ENCODE data around the gene ABCC1.

ABCC1 gene

DNA sequence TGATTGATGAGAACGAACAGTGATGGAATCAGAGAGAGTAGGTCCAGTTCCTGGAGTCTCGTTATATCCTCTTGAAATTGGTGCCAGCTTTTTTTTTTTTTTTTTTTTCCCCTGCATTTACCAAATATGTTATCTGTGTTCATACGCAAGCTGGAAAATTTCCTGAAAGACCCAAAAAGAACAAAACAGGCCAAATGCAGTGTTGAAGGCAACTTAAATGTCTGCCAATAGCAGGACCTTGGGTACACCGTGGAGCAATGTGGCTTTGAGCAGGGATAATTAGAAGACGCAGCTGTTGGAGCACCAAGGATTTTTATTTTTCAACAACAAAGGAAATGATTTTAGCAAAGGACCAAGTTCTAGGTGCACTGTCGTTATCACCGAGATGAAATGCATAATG, 168.9 kb downstream of the ABCC1 start:
- H3K27ac Mint-ChIP-seq = no peak overlapping the region
- H3K36me3 Mint-ChIP-seq = peaks cover 71 to 89% of the 10 kb centered on the region in 2 donors
- H3K9me3 Mint-ChIP-seq = peaks cover 0 to 4% of the 10 kb centered on the region in 2 donors
- DNase-seq (no peak), ATAC-seq (replicated peaks) (no peak)
- H3K4me1 Mint-ChIP-seq = no peaks in the 10 kb centered on the region
- no peaks in the 10 kb centered on the region for H3K27me3 Mint-ChIP-seq
- H3K4me3 Mint-ChIP-seq = no peak overlapping the region

DNA sequence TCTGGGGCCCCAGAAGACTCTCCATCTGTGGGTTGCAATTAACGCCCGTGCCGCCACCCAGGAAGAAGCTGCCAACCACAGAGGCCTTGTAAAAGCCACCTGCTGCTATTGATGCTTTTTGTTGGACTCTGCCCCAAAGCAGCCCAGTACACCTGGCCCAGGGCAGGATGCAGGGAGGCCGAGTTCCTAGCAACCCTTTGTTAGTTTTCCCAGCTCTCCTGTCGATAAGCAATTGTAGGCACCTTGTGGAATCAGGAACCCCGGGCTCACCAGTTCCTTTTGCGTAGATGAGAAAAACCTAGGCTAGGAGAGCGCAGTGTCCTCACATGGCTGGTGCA, 170.6 kb downstream of the ABCC1 start:
- H3K27ac Mint-ChIP-seq = peak overlapping the region; percentile 32
- H3K4me3 Mint-ChIP-seq = no peak overlapping the region
- H3K27me3 Mint-ChIP-seq = no peaks in the 10 kb centered on the region
- no peak for ATAC-seq (replicated peaks)
- no peaks in the 10 kb centered on the region for H3K4me1 Mint-ChIP-seq
- H3K36me3 Mint-ChIP-seq = peaks cover 75 to 90% of the 10 kb centered on the region in 2 donors
- H3K9me3 Mint-ChIP-seq = peaks cover 5 to 13% of the 10 kb centered on the region in 2 donors
- no peak for DNase-seq

DNA sequence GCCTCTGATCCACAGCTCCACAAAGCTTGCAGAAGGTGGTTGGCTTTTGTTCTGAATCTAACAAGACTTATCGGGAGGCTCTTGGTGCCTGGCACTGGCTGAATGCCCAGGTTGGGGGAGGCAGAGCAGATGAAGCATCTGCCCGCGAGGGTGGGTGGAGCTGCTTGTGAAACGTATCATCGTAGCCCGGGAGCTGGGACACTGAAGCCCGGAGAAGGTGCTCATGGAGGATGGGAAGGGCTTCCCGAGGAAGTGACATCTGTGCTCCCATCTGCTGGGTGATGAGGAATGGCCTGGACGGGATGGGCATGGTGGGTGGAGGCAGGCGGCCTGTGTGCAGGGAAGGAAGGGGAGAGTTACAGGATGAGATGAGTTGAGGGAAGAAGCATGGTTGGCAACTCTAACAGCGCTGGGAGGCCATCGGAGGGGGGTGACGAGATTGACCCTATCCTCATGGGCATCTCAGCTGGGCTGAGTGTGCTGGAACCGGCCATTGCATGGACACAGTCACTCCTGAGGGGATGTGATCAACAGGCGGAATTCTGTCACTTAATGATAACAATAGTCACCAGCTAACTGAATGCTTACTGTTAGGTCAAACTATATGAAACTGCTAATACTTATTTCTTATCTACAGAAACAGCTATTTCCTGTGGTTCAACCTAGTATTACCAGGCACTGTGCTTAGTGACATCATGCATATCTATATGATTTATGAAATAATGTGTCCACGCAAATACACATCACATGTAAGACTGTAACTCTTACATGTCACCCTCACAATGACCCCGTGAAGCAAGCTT, 171.2 kb downstream of the ABCC1 start:
- Mint-ChIP-seq H3K27ac (peak overlapping the region; percentile 32), H3K36me3 (peaks cover 73 to 87% of the 10 kb centered on the region in 2 donors), H3K4me3 (no peak overlapping the region), H3K9me3 (peaks cover 5 to 13% of the 10 kb centered on the region in 2 donors), H3K4me1 (no peaks in the 10 kb centered on the region), H3K27me3 (no peaks in the 10 kb centered on the region)
- DNase-seq = no peak
- ATAC-seq (replicated peaks) = no peak

DNA sequence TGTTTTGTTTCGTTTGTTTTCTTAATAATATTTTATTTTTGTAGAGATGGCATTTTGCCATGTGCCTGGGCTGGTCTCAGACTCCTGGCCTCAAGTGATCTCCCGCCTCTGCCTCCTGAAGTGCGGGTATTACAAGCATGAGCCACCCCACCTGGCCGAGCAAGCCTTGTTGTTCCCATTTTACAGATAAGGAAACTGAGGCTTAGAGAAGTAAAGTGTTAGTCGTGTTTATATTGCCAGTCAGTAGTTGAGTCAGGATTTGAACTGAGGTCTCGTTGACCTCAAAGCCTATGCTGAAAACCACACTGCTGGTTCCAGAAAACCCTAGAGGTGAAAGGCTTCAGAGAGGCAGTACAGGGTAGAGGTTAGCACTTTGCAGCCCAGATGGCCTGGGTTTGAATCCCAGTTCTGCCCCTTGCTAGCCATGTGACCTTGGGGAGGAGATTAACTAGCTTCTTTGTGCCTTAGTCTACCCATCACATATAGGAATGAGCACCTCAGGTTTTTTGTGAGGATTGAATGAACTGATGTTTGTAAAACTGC, 171.8 kb downstream of the ABCC1 start:
- peaks cover 72 to 85% of the 10 kb centered on the region in 2 donors for H3K36me3 Mint-ChIP-seq
- H3K4me3 Mint-ChIP-seq = no peak overlapping the region
- ATAC-seq (replicated peaks) = no peak
- H3K27me3 Mint-ChIP-seq = no peaks in the 10 kb centered on the region
- peaks cover 5 to 13% of the 10 kb centered on the region in 2 donors for H3K9me3 Mint-ChIP-seq
- no peak overlapping the region for H3K27ac Mint-ChIP-seq
- no peak for DNase-seq
- no peaks in the 10 kb centered on the region for H3K4me1 Mint-ChIP-seq

DNA sequence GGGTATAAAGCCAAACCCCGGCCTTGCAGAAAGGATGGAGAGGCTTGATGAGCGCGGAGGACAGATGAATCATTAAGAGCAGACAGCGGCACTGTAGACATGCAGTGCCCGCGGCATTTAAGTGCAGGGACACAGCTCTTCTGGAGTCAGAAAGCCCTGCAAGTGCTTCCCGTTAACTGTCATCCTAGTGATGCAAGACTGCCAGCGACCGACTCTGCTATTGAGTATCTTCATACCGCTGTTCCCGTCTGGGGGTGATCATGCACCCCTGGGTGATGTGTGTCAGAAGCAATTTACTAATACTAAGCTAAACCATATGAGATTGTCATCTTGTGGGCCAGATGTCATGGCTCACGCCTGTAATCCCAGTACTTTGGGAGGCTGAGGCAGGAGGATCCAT, 172.8 kb downstream of the ABCC1 start:
- ATAC-seq (replicated peaks) (no peak), DNase-seq (no peak)
- Mint-ChIP-seq H3K4me3 (no peak overlapping the region), H3K27me3 (no peaks in the 10 kb centered on the region), H3K36me3 (peaks cover 66 to 80% of the 10 kb centered on the region in 2 donors), H3K9me3 (peaks cover 5 to 13% of the 10 kb centered on the region in 2 donors), H3K27ac (no peak overlapping the region), H3K4me1 (peaks cover 0 to 2% of the 10 kb centered on the region in 2 donors)

DNA sequence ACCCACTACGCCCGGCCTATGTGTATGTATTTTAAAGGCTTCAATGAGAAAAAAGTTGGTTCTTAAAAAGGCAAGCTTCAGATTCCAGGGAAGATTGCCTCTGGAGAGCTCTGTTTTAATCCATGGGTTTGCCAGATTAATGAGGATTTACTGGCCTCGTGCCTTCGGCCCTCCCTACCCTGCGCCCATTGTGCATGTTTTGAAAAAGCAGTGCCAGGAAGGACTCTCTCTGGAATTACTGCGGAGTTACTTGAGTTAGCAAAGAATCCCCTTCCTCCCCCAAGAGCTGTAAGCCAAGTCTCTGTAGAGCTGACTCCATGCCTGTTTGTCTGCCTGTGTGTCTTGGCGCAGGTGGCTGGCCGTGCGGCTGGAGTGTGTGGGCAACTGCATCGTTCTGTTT, 175.0 kb downstream of the ABCC1 start:
- Mint-ChIP-seq H3K27ac (peak overlapping the region; percentile 37), H3K9me3 (peaks cover 5 to 9% of the 10 kb centered on the region in 2 donors), H3K27me3 (no peaks in the 10 kb centered on the region), H3K36me3 (peaks cover 55 to 69% of the 10 kb centered on the region in 2 donors), H3K4me3 (no peak overlapping the region), H3K4me1 (peaks cover 2 to 8% of the 10 kb centered on the region in 2 donors)
- no peak for ATAC-seq (replicated peaks)
- DNase-seq = no peak

DNA sequence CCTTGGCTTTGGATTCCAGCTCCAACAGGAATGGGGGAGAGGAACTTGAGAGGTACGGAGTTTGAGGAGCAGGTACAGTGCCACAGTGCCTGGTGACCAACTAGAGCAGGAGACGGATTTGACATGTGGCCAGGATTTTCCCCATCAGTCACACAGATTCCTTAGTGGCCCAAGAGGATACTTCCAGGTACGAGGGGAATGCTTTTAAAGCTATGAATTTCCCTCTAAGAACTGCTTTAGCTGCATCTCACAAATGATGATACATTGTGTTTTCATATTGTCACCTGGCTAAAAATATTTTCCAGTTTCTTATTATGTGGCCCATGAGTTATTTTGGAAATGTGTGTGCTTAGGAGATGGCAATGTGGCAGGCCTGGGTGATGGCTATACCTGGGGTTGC, 175.6 kb downstream of the ABCC1 start:
- Mint-ChIP-seq H3K4me1 (peaks cover 2 to 8% of the 10 kb centered on the region in 2 donors), H3K4me3 (no peak overlapping the region), H3K27me3 (no peaks in the 10 kb centered on the region), H3K27ac (peak overlapping the region; percentile 37), H3K36me3 (peaks cover 52 to 65% of the 10 kb centered on the region in 2 donors), H3K9me3 (peaks cover 5 to 9% of the 10 kb centered on the region in 2 donors)
- DNase-seq (no peak), ATAC-seq (replicated peaks) (no peak)

DNA sequence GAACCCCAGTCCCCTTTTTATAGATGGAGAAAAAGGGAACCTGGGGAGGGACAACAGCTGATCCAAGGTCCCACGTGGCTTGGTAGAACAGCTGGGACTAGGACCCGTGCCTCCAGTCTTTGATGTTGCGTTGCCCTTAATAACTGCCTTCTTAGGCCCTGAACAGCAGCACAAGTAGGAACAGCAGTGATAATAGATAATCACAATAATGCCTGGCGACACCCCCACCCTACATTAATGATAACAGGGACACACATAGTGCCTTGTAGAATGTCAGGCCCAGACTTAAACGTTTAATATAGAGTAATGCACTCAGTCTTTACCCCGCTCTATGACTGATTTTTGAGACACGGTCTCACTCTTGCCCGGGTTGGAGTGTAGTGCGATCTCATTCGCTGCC, 177.5 kb downstream of the ABCC1 start:
- ATAC-seq (replicated peaks) (peak in 1 of 2 donors; percentile 23), DNase-seq (no peak)
- Mint-ChIP-seq H3K27ac (no peak overlapping the region), H3K36me3 (peaks cover 48 to 59% of the 10 kb centered on the region in 2 donors), H3K4me1 (peaks cover 2 to 8% of the 10 kb centered on the region in 2 donors), H3K27me3 (no peaks in the 10 kb centered on the region), H3K9me3 (peaks cover 5 to 9% of the 10 kb centered on the region in 2 donors), H3K4me3 (no peak overlapping the region)

DNA sequence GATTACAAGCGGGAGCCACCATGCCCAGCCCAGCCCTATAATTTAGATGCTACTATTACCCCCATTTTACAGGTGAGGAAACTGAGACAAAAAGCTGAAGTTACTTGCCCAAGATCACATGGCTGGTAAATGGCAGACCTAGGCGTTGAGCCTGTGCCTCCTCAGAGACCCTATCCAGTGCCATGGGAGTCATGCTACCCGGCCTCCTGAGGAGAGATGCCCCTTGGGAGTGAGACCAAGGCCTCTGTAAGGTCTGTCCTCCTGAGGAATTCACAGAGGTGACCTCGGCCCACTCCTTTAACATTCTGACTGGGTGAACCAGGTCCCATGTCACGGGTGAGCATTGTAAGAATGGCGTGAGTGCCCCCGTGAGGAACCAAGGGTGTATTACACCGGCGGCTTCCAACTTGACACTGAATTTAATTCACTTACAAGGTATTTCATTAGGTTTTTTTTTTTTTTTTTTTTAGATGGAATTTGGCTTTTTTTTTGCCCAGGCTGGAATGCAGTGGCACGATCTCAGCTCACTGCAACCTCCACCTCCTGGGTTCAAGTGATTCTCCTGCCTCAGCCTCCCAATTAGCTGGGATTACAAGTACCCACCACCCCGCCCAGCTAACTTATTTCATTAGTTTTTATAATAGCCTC, 178.2 kb downstream of the ABCC1 start:
- peaks cover 2 to 8% of the 10 kb centered on the region in 2 donors for H3K4me1 Mint-ChIP-seq
- ATAC-seq (replicated peaks) (peak; percentile 82 to 90), DNase-seq (peak; percentile 56)
- peaks cover 48 to 58% of the 10 kb centered on the region in 2 donors for H3K36me3 Mint-ChIP-seq
- no peak overlapping the region for H3K27ac Mint-ChIP-seq
- no peak overlapping the region for H3K4me3 Mint-ChIP-seq
- no peaks in the 10 kb centered on the region for H3K27me3 Mint-ChIP-seq
- H3K9me3 Mint-ChIP-seq = peaks cover 5 to 9% of the 10 kb centered on the region in 2 donors

DNA sequence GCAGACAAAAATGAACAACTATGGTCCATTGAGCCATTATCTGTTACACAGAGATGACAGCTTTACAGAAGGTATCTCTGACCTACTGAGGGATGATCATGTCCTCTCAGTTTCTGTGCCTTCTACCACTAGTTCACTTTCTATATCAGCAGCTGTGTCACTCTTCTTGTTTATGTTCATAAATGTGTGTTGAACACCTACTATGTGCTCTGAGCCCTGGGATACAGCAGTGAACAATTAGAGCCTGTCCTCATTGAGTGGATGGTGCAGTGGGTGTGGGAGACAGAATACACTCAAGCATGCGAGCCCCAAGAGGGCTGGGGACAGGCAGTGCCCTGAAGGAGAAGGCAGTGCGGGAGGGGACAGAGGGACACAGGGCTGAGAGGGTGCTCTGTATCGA, 181.8 kb downstream of the ABCC1 start:
- Mint-ChIP-seq H3K4me3 (no peak overlapping the region), H3K27me3 (no peaks in the 10 kb centered on the region), H3K9me3 (no peaks in the 10 kb centered on the region), H3K36me3 (peaks cover 49 to 59% of the 10 kb centered on the region in 2 donors), H3K4me1 (peaks cover 2 to 8% of the 10 kb centered on the region in 2 donors), H3K27ac (no peak overlapping the region)
- DNase-seq = no peak
- ATAC-seq (replicated peaks) = no peak

DNA sequence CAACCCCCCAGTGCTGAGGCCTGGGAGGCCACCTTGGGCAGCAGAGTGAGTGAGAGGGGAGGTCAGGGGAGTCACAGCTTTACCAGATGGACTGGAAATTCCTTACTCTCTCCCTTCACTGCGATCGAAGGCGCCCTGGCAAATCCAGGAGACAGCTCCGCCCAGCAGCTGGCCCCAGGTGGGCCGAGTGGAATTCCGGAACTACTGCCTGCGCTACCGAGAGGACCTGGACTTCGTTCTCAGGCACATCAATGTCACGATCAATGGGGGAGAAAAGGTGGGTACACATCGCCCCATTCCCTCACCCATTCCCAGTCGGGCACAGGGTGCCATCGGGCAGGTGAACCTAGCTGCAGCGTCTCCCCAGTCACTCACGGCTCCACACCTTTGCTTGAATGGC, 182.2 kb downstream of the ABCC1 start:
- peaks cover 51 to 63% of the 10 kb centered on the region in 2 donors for H3K36me3 Mint-ChIP-seq
- no peak for ATAC-seq (replicated peaks)

DNA sequence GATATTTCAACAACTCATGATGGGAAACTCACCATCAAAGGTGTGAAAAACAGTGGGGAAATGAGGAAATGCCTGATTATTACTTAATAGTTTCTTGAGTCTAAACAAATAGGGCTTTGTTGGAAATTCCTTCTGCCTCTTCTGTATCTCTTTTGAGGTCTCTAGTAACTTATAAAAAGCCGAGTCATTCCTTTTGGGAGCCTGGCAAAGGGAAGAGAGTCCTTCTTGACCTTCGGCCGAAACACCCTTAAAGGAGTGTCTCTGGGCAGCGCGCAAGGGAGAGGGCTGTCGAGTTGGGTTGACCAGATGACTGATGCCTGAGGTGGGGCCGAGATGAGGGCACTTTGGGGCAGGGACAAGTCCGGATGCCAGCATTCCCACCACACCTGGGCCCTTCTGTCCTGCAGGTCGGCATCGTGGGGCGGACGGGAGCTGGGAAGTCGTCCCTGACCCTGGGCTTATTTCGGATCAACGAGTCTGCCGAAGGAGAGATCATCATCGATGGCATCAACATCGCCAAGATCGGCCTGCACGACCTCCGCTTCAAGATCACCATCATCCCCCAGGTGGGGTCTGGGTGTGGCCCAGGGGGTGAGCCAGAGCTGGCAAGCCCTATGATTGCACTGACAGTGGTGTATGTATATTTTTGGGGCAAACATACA, 184.7 kb downstream of the ABCC1 start:
- no peaks in the 10 kb centered on the region for H3K27me3 Mint-ChIP-seq
- no peaks in the 10 kb centered on the region for H3K4me1 Mint-ChIP-seq
- peaks cover 54 to 64% of the 10 kb centered on the region in 2 donors for H3K36me3 Mint-ChIP-seq
- DNase-seq (no peak), ATAC-seq (replicated peaks) (no peak)
- peak overlapping the region; percentile 47 for H3K27ac Mint-ChIP-seq
- H3K9me3 Mint-ChIP-seq = no peaks in the 10 kb centered on the region
- H3K4me3 Mint-ChIP-seq = no peak overlapping the region

More for the DNA sequence above, 182.2 kb downstream of the ABCC1 start:
- H3K27me3 Mint-ChIP-seq = no peaks in the 10 kb centered on the region
- DNase-seq = no peak
- H3K4me1 Mint-ChIP-seq = peaks cover 2 to 8% of the 10 kb centered on the region in 2 donors
- H3K4me3 Mint-ChIP-seq = no peak overlapping the region
- H3K9me3 Mint-ChIP-seq = no peaks in the 10 kb centered on the region
- no peak overlapping the region for H3K27ac Mint-ChIP-seq

DNA sequence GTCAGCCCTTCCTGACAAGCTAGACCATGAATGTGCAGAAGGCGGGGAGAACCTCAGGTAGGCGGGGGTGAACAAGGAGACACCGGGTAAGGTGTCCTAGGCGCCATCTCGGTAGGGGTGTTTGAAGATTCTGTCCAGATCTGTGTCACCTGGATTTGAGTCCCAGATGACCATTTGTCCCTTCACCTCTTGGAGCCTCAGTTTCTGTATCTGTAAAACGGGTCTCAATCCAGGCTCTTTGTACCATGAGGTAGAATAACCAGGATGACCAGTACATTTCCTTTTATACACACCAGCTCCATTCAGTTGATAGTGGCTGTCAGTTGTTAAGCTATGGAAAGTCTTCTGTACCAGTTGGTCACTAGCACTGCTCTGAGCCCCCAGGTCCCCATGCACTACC, 187.2 kb downstream of the ABCC1 start:
- DNase-seq = no peak
- peaks cover 66 to 77% of the 10 kb centered on the region in 2 donors for H3K36me3 Mint-ChIP-seq

DNA sequence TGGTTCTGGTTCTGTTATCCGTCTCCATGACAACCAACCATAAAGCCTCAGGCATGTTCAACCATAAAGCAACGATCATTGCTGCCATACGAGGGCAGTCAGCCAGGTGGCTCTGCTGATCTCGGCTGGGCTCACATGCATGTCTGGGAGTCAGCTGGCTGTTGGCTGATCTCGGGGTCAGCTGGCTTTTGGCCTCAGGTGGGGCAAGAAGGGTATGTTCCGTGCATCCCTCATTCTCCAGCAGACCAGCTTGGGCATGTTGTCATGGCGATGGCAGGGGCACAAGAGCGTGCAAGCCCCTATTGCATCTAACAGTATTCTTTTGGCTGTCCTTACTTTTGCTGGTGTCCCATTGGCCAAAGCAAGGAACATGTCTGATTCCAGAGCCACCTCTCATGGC, 187.7 kb downstream of the ABCC1 start:
- H3K4me1 Mint-ChIP-seq = peaks cover 0 to 5% of the 10 kb centered on the region in 2 donors
- H3K27me3 Mint-ChIP-seq = no peaks in the 10 kb centered on the region
- no peak overlapping the region for H3K27ac Mint-ChIP-seq
- no peak for ATAC-seq (replicated peaks)
- no peak for DNase-seq
- no peak overlapping the region for H3K4me3 Mint-ChIP-seq
- H3K36me3 Mint-ChIP-seq = peaks cover 63 to 71% of the 10 kb centered on the region in 2 donors
- H3K9me3 Mint-ChIP-seq = no peaks in the 10 kb centered on the region

More for the DNA sequence above, 187.2 kb downstream of the ABCC1 start:
- H3K4me3 Mint-ChIP-seq = no peak overlapping the region
- H3K27me3 Mint-ChIP-seq = no peaks in the 10 kb centered on the region
- H3K4me1 Mint-ChIP-seq = peaks cover 0 to 5% of the 10 kb centered on the region in 2 donors
- no peak overlapping the region for H3K27ac Mint-ChIP-seq
- no peaks in the 10 kb centered on the region for H3K9me3 Mint-ChIP-seq
- no peak for ATAC-seq (replicated peaks)

Measured in stimulated activated naive B cell treated with anti-CD40 and anti-IgM and Interleukin-4, amounts not matched to agents 10 μg/mL and 1 μg/mL and 100 μg/mL, for 72 hours (primary cell).